ENCODE measurements around the gene SCGB2B2.

DNA sequence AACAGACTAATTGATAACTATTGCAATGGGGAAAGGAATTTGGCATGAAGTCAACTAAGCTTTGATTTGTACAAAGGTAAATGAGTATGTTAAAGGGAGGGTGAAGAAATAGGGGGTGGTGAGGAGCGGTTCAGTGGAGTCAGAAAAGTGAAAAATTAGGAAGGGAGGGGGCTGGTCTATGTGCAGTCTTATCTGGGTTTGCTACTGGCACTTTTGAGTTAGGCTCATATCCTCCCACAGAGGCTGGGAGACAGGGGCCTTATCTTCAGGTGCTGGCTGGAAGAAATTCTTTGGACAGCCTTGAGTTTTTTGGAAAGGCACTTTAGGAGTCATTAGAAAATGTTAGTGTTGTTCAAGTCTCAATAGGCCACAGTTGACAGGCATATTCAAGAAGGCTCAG, 11.6 kb upstream of the SCGB2B2 start:
- TF ChIP-seq, protein P1, sequence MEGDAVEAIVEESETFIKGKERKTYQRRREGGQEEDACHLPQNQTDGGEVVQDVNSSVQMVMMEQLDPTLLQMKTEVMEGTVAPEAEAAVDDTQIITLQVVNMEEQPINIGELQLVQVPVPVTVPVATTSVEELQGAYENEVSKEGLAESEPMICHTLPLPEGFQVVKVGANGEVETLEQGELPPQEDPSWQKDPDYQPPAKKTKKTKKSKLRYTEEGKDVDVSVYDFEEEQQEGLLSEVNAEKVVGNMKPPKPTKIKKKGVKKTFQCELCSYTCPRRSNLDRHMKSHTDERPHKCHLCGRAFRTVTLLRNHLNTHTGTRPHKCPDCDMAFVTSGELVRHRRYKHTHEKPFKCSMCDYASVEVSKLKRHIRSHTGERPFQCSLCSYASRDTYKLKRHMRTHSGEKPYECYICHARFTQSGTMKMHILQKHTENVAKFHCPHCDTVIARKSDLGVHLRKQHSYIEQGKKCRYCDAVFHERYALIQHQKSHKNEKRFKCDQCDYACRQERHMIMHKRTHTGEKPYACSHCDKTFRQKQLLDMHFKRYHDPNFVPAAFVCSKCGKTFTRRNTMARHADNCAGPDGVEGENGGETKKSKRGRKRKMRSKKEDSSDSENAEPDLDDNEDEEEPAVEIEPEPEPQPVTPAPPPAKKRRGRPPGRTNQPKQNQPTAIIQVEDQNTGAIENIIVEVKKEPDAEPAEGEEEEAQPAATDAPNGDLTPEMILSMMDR (IDR thresholded peaks at IDR 0.05) = no peak
- TF ChIP-seq POLR2AphosphoS5 (IDR thresholded peaks at IDR 0.05; ENCODE audit: low read depth, low read length) = no peak
- TF ChIP-seq, protein P2, sequence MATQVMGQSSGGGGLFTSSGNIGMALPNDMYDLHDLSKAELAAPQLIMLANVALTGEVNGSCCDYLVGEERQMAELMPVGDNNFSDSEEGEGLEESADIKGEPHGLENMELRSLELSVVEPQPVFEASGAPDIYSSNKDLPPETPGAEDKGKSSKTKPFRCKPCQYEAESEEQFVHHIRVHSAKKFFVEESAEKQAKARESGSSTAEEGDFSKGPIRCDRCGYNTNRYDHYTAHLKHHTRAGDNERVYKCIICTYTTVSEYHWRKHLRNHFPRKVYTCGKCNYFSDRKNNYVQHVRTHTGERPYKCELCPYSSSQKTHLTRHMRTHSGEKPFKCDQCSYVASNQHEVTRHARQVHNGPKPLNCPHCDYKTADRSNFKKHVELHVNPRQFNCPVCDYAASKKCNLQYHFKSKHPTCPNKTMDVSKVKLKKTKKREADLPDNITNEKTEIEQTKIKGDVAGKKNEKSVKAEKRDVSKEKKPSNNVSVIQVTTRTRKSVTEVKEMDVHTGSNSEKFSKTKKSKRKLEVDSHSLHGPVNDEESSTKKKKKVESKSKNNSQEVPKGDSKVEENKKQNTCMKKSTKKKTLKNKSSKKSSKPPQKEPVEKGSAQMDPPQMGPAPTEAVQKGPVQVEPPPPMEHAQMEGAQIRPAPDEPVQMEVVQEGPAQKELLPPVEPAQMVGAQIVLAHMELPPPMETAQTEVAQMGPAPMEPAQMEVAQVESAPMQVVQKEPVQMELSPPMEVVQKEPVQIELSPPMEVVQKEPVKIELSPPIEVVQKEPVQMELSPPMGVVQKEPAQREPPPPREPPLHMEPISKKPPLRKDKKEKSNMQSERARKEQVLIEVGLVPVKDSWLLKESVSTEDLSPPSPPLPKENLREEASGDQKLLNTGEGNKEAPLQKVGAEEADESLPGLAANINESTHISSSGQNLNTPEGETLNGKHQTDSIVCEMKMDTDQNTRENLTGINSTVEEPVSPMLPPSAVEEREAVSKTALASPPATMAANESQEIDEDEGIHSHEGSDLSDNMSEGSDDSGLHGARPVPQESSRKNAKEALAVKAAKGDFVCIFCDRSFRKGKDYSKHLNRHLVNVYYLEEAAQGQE (IDR thresholded peaks at IDR 0.05; ENCODE audit: insufficient read depth in 1 of 2, low read depth in 2 of 2, low read length in 1 of 2) = no peak

All from Panc1 (cell line).